Heart right ventricle (tissue), 16 donors: ENCODE data around the gene PPM1N. TPM values are rescaled to one million over a fixed set of nuclear protein-coding genes. Genes with fewer than 3 reads are reported as not detected.

ENCODE experiments used
- ATAC-seq, 8 donors: fragments of 200-7000 bp; cut with Tn5 transposase; one replicate each; pipeline ENCODE4 v1.9.1; 2020; ENCODE audit warnings: mild to moderate bottlenecking in 8 of 8, moderate library complexity in 8 of 8, moderate number of reproducible peaks in 1 of 8
- DNase-seq, 2 donors: peaks; one replicate each; pipeline ENCODE4 v3.0.0-alpha.2; 2020
- H3K27ac ChIP-seq, 10 donors: fragments of 200-600 bp; sonication (generic) in 2 of 10; one replicate each; pipeline versions ENCODE4 v1.5.0 to v1.8.0; 2020 to 2022; ENCODE audit warnings: mild to moderate bottlenecking in 3 of 10
- H3K27me3 ChIP-seq, 7 donors: fragments of 200-600 bp; one replicate each; pipeline ENCODE4 v1.8.0; 2021 to 2022; ENCODE audit warnings: mild to moderate bottlenecking in 2 of 7
- H3K36me3 ChIP-seq, 9 donors: fragments of 200-600 bp; sonication (generic) in 1 of 9; one replicate each; pipeline versions ENCODE4 v1.5.0 to v1.8.0; 2020 to 2022; ENCODE audit warnings: mild to moderate bottlenecking in 2 of 9
- H3K4me1 ChIP-seq, 9 donors: fragments of 200-600 bp; sonication (generic) in 1 of 9; one replicate each; pipeline versions ENCODE4 v1.5.0 to v1.8.0; 2020 to 2022; ENCODE audit warnings: mild to moderate bottlenecking in 4 of 9
- H3K4me3 ChIP-seq, 10 donors: fragments of 200-600 bp; sonication (generic) in 2 of 10; one replicate each; pipeline versions ENCODE4 v1.5.0 to v1.8.0; 2020 to 2022; ENCODE audit warnings: mild to moderate bottlenecking in 7 of 10, moderate library complexity in 2 of 10
- H3K9me3 ChIP-seq, 11 donors: fragments of 200-600 bp in 10 of 11; sonication (generic) in 2 of 11; one replicate each; pipeline versions ENCODE4 v1.5.0 to v1.8.0; 2013 to 2022; ENCODE audit warnings: mild to moderate bottlenecking in 2 of 11, control low read depth in 1 of 11, moderate library complexity in 1 of 11
- CTCF ChIP-seq, 9 donors: fragments of 200-600 bp; sonication (generic) in 2 of 9; IDR thresholded peaks; one replicate each; pipeline versions ENCODE4 v1.5.0 to v1.8.0; 2021 to 2022; ENCODE audit warnings: antibody characterized with exemption in 9 of 9, mild to moderate bottlenecking in 5 of 9, moderate library complexity in 1 of 9
- WGBS, 2 donors: extraction: QIAGEN DNeasy Blood & Tissue Kit; methylation state at CpG; one replicate each; pipeline ENCODE4 v1.1.7; 2013; ENCODE audit warnings: inconsistent platforms in 1 of 2; 5-methylcytosine and 5-hydroxymethylcytosine counted together
- intact Hi-C, 10 donors: fragments of 100-400 bp; cut with DNase I; formaldehyde crosslinking; loops; one replicate each; pipeline versions ENCODE4 v1.11.1 to v1.14.2; 2022
- polyA plus RNA-seq, 2 donors: library from polyadenylated mRNA; stranded (reverse); fragments of 200-250 nt; gene quantifications; one replicate each; pipeline ENCODE4 v1.2.3, GENCODE V29; 2013
- total RNA-seq, 10 donors: library from RNA; stranded (reverse); fragmentation: NEBNext Ultra II Directional in 3 of 10; extraction: Animal tissue kit (Norgen Biotek cat#: 25700) in 3 of 10; gene quantifications; one replicate each; pipeline versions ENCODE4 v1.2.1 to v1.2.4, GENCODE V29; 2021 to 2023
- donor health status: Arrhythmogenic right ventricular cardiomyopathy.
- donor health status: ischemic (EF 13 %, LVEDD 7.1; RV severe dilation, severe dysfunction).
- donor health status: healthy with polysubstance abuse.
- donor health status: DM: no; HTN: yes; CAD: no.
- donor health status: DM: no; HTN: no; CAD: no.
- donor health status: ischemic (EF 25% LVEDD 6.9; RV normal size, moderate dysfunction).
- donor health status: ischemic (EF 25% LVEDD 5.7; RV mildly dilated, moderate dysfunction).
- donor health status: healthy.
- donor health status: DM: yes; HTN: yes; CAD: no.
- donor health status: Ischemic cardiomyopathy.
- donor health status: ischemic (EF 35%, LVEDD 5.7; RV mildly dilated, moderate dysfunction).
- donor health status: nonischemic (EF 11% LVEDD 7.7; RV severe dilation, severe dysfunction).
- donor health status: DM: yes; HTN: yes; CAD: no.
- donor health status: PGD.
- donor health status: ischemic (EF 29% LVEDD 5.4; RV normal size, mild dysfunction).
- donor health status: nonischemic (EF 23%, LVEDD 6.1; RV moderate dilation, normal function).

PPM1N gene
- total and polyA plus RNA-seq, 12 donors: 0.32 to 3.6 (median 0.57) TPM; not detected in 5

DNA sequence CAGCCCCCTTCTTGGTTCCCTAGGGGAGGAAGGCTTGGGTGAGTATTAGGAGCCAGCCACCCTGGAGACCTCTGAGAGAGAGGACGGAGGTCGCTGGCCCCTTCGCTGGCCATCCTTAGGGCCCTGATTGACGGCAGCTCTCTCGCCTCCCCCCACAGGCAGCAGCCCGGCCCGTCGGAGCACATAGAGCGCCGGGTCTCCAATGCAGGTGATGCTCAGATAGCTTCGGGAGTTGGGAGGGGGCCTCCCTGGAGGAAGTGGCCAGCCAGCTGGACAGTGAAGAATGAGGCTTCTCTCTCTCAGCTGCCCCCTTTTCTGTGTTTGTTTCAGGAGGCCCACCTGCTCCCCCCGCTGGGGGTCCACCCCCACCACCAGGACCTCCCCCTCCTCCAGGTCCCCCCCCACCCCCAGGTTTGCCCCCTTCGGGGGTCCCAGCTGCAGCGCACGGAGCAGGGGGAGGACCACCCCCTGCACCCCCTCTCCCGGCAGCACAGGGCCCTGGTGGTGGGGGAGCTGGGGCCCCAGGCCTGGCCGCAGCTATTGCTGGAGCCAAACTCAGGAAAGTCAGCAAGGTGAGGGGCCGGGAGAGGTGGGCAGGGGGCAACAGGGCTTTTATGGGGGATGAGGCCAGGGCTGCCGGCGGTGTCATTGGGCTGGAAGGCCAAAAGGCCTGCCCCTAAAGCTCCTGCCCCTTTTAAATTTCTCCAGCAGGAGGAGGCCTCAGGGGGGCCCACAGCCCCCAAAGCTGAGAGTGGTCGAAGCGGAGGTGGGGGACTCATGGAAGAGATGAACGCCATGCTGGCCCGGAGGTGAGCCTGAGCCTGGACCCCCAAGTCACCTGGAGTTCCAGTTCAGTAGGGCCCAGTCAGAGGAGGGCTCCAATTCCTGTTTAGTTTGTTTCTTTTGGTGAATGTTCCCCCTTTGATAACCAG is 24.0 kb downstream of the PPM1N start:
- TF ChIP-seq CTCF (IDR thresholded peaks at IDR 0.05): no peak
- Histone ChIP-seq H3K4me1 (peaks cover 0 to 65% (median 7%) of the 10 kb centered on the region in 9 donors), H3K36me3 (peaks cover 0 to 100% (median 33%) of the 10 kb centered on the region in 9 donors), H3K27me3 (no peaks in the 10 kb centered on the region), H3K9me3 (no peaks in the 10 kb centered on the region), H3K27ac (peak overlapping the region in 1 of 10 donors; percentile 13), H3K4me3 (no peak overlapping the region)
- WGBS, 2 donors: 86 to 88% methylated on average over 24 of the region's 24 CpGs
- ATAC-seq: no peak
- intact Hi-C loops: loop anchor here (2.0 to 5.0 kb wide), 5 partner anchors 35 to 121 kb away; no protein-coding TSS in a partner anchor
- DNase-seq: no peak

DNA sequence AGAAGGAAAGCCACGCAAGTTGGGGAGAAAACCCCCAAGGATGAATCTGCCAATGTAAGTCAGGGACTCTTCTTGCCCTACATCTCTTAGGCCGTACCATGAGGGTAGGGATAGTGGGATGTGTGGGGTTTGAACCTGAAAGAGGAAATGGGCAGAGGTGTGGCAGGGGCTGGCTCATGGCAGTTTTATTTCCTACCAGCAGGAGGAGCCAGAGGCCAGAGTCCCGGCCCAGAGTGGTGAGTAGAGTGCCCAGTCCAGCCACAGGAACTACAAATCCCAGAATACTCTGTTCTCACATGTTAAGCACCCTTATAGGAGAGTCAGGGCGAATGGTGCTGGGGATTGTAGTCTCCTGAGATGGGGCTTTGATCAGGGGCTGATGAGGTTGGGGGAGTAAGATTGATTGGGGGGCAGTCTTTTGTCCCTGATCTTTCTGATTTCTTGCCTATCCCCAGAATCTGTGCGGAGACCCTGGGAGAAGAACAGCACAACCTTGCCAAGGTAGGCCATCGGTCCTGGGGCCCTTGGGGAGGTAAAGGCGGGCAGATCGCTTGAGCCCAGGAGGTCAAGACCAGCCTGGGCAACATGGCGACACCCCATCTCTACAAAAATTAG is 25.5 kb downstream of the PPM1N start:
- no peaks in the 10 kb centered on the region for H3K27me3 ChIP-seq
- no peak overlapping the region for H3K4me3 ChIP-seq
- peak overlapping the region in 8 of 10 donors; percentile 13 to 69 (median 52) for H3K27ac ChIP-seq
- WGBS, 2 donors: 72 to 74% methylated on average over 9 of the region's 9 CpGs
- DNase-seq: peak; percentile 70 to 86
- peaks cover under 1 to 73% (median 12%) of the 10 kb centered on the region in 9 donors for H3K4me1 ChIP-seq
- H3K36me3 ChIP-seq: peaks cover 0 to 94% (median 24%) of the 10 kb centered on the region in 9 donors
- TF ChIP-seq CTCF (IDR thresholded peaks at IDR 0.05): peak; percentile 88 to 92 (median 91)
- intact Hi-C loops: loop anchor here (1.0 to 5.0 kb wide), 7 partner anchors 34 to 119 kb away; no protein-coding TSS in a partner anchor
- ATAC-seq: peak; percentile 89 to 96 (median 92)
- no peaks in the 10 kb centered on the region for H3K9me3 ChIP-seq

DNA sequence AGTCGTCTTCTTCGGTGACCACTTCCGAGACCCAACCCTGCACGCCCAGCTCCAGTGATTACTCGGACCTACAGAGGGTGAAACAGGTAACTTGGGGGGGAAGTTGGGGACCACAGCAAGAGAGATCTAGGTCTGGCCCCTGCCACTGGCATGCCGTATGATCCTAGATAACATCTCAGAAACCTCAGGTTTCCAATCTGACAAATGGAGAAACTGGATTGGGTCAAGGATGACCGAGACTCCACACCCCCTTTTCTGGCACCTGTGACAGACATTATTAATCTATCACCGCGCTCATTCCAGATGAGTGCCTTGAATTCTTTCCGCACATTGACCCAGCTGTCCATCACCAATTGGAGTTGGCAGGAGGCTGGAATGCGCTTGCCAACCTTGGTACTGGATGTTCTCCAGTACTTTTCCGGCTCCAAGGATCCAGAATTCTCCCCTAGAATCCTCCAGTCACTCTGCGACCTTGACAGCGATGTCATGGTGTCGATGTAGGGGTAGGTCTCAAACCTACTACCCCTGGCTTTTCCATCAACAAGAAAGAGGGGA is 26.4 kb downstream of the PPM1N start:
- Histone ChIP-seq H3K36me3 (peaks cover 0 to 85% (median 20%) of the 10 kb centered on the region in 9 donors), H3K9me3 (no peaks in the 10 kb centered on the region), H3K27me3 (peaks cover 0 to 2% (median 0%) of the 10 kb centered on the region in 7 donors), H3K4me3 (no peak overlapping the region), H3K4me1 (peaks cover 6 to 77% (median 21%) of the 10 kb centered on the region in 9 donors), H3K27ac (peak overlapping the region in 8 of 10 donors; percentile 18 to 69 (median 52))
- TF ChIP-seq CTCF (IDR thresholded peaks at IDR 0.05): no peak
- intact Hi-C loops: loop anchor here (1.0 to 5.0 kb wide), 6 partner anchors 33 to 118 kb away; no protein-coding TSS in a partner anchor
- 78 to 80% methylated on average over 15 of the region's 15 CpGs for WGBS, 2 donors
- ATAC-seq (peak in 6 of 8 donors; percentile 22 to 60 (median 36)), DNase-seq (peak; percentile 39 to 44)

DNA sequence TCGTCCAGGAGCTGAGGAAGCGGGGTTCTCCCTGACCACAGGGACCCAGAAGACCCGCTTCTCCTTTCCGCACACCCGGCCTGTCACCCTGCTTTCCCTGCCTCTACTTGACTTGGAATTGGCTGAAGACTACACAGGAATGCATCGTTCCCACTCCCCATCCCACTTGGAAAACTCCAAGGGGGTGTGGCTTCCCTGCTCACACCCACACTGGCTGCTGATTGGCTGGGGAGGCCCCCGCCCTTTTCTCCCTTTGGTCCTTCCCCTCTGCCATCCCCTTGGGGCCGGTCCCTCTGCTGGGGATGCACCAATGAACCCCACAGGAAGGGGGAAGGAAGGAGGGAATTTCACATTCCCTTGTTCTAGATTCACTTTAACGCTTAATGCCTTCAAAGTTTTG is 27.9 kb downstream of the PPM1N start:
- DNase-seq (peak; percentile 73), ATAC-seq (peak; percentile 28 to 62 (median 50))
- Histone ChIP-seq H3K9me3 (peaks cover 0 to 3% (median 0%) of the 10 kb centered on the region in 11 donors), H3K27ac (peak overlapping the region in 3 of 10 donors; percentile 18 to 68 (median 19)), H3K27me3 (peaks cover 0 to 7% (median 0%) of the 10 kb centered on the region in 7 donors), H3K36me3 (peaks cover 0 to 70% (median 14%) of the 10 kb centered on the region in 9 donors), H3K4me3 (no peak overlapping the region), H3K4me1 (peaks cover 6 to 65% (median 21%) of the 10 kb centered on the region in 9 donors)
- 72 to 73% methylated on average over 9 of the region's 9 CpGs for WGBS, 2 donors
- intact Hi-C loops: loop anchor here in 2 of 10 donors (5.0 kb wide), 2 partner anchors 36 to 41 kb away; no protein-coding TSS in a partner anchor
- no peak for TF ChIP-seq CTCF (IDR thresholded peaks at IDR 0.05)
